HEK293 (cell line): Measurements from ENCODE around the gene CFAP90.

Experiments
- CTCF ChIA-PET: fragments of 350-600 bp; formaldehyde crosslinking; extraction: SDS; loops from one replicate; lab custom pipeline; 2021; ENCODE audit warnings: antibody characterized with exemption; lab: Yijun Ruan, JAX
- POLR2A ChIA-PET: fragments of 300-600 bp; formaldehyde crosslinking; extraction: SDS; loops from one replicate; lab custom pipeline; 2020; ENCODE audit warnings: antibody characterized with exemption, inconsistent platforms; lab: Yijun Ruan, JAX
- H3K27ac ChIP-seq: fragments of 200-500 bp; sonication (Bioruptor generic); 2 replicates; pipeline ENCODE4 v1.5.1; 2014; ENCODE audit warnings: low read depth, low read length, control low read depth, inconsistent platforms; ENCODE audit errors: extremely low read depth
- H3K36me3 ChIP-seq, 2 experiments: fragments of 200-500 bp in 1 of 2; sonication (Bioruptor generic) in 1 of 2; 1 replicate in 1 of 2; 2 replicates in 1 of 2; pipeline ENCODE4 v1.5.1; 2014 to 2017; ENCODE audit warnings: inconsistent platforms in 2 of 2, low read length in 2 of 2; ENCODE audit not compliant: control insufficient read depth in 2 of 2, insufficient read depth in 1 of 2
- H3K4me1 ChIP-seq: fragments of 200-500 bp; sonication (Bioruptor generic); 2 replicates; pipeline ENCODE4 v1.5.1; 2014; ENCODE audit warnings: mild to moderate bottlenecking, low read length, inconsistent platforms; ENCODE audit not compliant: control insufficient read depth, insufficient read depth
- H3K4me3 ChIP-seq: 2 replicates; pipeline ENCODE4 v1.5.1; 2011; ENCODE audit warnings: low read depth, mild to moderate bottlenecking, control low read depth, low read length, moderate library complexity
- H3K9me3 ChIP-seq: fragments of 200-500 bp; sonication (Bioruptor generic); 2 replicates; pipeline ENCODE4 v1.5.1; 2014; ENCODE audit warnings: low read depth, low read length, inconsistent platforms; ENCODE audit not compliant: control insufficient read depth, insufficient read depth
- EGR2 ChIP-seq: fragments of 450-650 bp; formaldehyde crosslinking; IDR thresholded peaks from 2 replicates; pipeline ENCODE4 v1.5.1; 2016; ENCODE audit warnings: low read depth, missing biosample characterization, missing genetic modification characterization
- INSM2 ChIP-seq: fragments of 450-650 bp; formaldehyde crosslinking; IDR thresholded peaks from 2 replicates; pipeline ENCODE4 v1.5.1; 2016; ENCODE audit warnings: missing biosample characterization, missing genetic modification characterization
- KLF10 ChIP-seq: fragments of 450-650 bp; IDR thresholded peaks from 2 replicates; pipeline ENCODE4 v1.5.1; 2018; ENCODE audit warnings: missing biosample characterization, mild to moderate bottlenecking, missing genetic modification characterization
- KLF16 ChIP-seq: fragments of 450-650 bp; formaldehyde crosslinking; IDR thresholded peaks from 2 replicates; pipeline ENCODE4 v1.5.1; 2017; ENCODE audit warnings: missing biosample characterization, missing genetic modification characterization
- KLF17 ChIP-seq: fragments of 450-650 bp; formaldehyde crosslinking; IDR thresholded peaks from 2 replicates; pipeline ENCODE4 v1.5.1; 2016; ENCODE audit warnings: missing biosample characterization, missing genetic modification characterization
- OVOL3 ChIP-seq: fragments of 450-650 bp; formaldehyde crosslinking; IDR thresholded peaks from 2 replicates; pipeline ENCODE4 v1.5.1; 2016; ENCODE audit warnings: missing biosample characterization, missing genetic modification characterization
- SCRT2 ChIP-seq: fragments of 450-650 bp; formaldehyde crosslinking; IDR thresholded peaks from 2 replicates; pipeline ENCODE4 v1.5.1; 2016; ENCODE audit warnings: missing biosample characterization, missing genetic modification characterization
- ZFP3 ChIP-seq: fragments of 450-650 bp; formaldehyde crosslinking; IDR thresholded peaks from 2 replicates; pipeline ENCODE4 v1.5.1; 2016; ENCODE audit warnings: low read depth, missing biosample characterization, missing genetic modification characterization
- ZNF140 ChIP-seq: fragments of 450-650 bp; formaldehyde crosslinking; IDR thresholded peaks from 2 replicates; pipeline ENCODE4 v1.5.1; 2016; ENCODE audit warnings: missing biosample characterization, missing genetic modification characterization
- ZNF146 ChIP-seq: fragments of 450-650 bp; formaldehyde crosslinking; IDR thresholded peaks from 2 replicates; pipeline ENCODE4 v1.5.1; 2016; ENCODE audit warnings: missing biosample characterization, missing genetic modification characterization
- ZNF157 ChIP-seq: fragments of 450-650 bp; formaldehyde crosslinking; IDR thresholded peaks from 2 replicates; pipeline ENCODE4 v1.5.1; 2016; ENCODE audit warnings: missing biosample characterization, missing genetic modification characterization
- ZNF2 ChIP-seq: fragments of 450-650 bp; formaldehyde crosslinking; IDR thresholded peaks from 2 replicates; pipeline ENCODE4 v1.5.1; 2016; ENCODE audit warnings: missing biosample characterization, missing genetic modification characterization
- ZNF366 ChIP-seq: fragments of 450-650 bp; formaldehyde crosslinking; conservative IDR thresholded peaks from 2 replicates; pipeline ENCODE4 v1.5.1; 2016; ENCODE audit warnings: missing biosample characterization, missing genetic modification characterization
- ZNF48 ChIP-seq: fragments of 450-650 bp; formaldehyde crosslinking; IDR thresholded peaks from 2 replicates; pipeline ENCODE4 v1.5.1; 2016; ENCODE audit warnings: missing biosample characterization, missing genetic modification characterization
- ZNF488 ChIP-seq: fragments of 450-650 bp; formaldehyde crosslinking; IDR thresholded peaks from 2 replicates; pipeline ENCODE4 v1.5.1; 2016; ENCODE audit warnings: missing biosample characterization, missing genetic modification characterization
- ZNF513 ChIP-seq: fragments of 450-650 bp; IDR thresholded peaks from 2 replicates; pipeline ENCODE4 v1.5.1; 2018; ENCODE audit warnings: missing biosample characterization, missing genetic modification characterization
- ZNF514 ChIP-seq: fragments of 450-650 bp; formaldehyde crosslinking; IDR thresholded peaks from 2 replicates; pipeline ENCODE4 v1.5.1; 2016; ENCODE audit warnings: missing biosample characterization, missing genetic modification characterization
- ZNF530 ChIP-seq: fragments of 450-650 bp; formaldehyde crosslinking; IDR thresholded peaks from 2 replicates; pipeline ENCODE4 v1.5.1; 2016; ENCODE audit warnings: low read depth, missing biosample characterization, missing genetic modification characterization
- ZNF555 ChIP-seq: fragments of 450-650 bp; formaldehyde crosslinking; conservative IDR thresholded peaks from 2 replicates; pipeline ENCODE4 v1.5.1; 2017; ENCODE audit warnings: missing biosample characterization, mild to moderate bottlenecking, missing genetic modification characterization, inconsistent platforms
- ZNF561 ChIP-seq: fragments of 450-650 bp; IDR thresholded peaks from 2 replicates; pipeline ENCODE4 v1.5.1; 2018; ENCODE audit warnings: missing biosample characterization, missing genetic modification characterization, borderline replicate concordance
- ZNF571 ChIP-seq: fragments of 450-650 bp; formaldehyde crosslinking; IDR thresholded peaks from 2 replicates; pipeline ENCODE4 v1.5.0; 2017; ENCODE audit warnings: missing biosample characterization, missing genetic modification characterization
- ZNF600 ChIP-seq: fragments of 450-650 bp; formaldehyde crosslinking; IDR thresholded peaks from 2 replicates; pipeline ENCODE4 v1.5.1; 2016; ENCODE audit warnings: missing biosample characterization, missing genetic modification characterization
- ZNF624 ChIP-seq: fragments of 450-650 bp; formaldehyde crosslinking; IDR thresholded peaks from 2 replicates; pipeline ENCODE4 v1.5.1; 2017; ENCODE audit warnings: missing biosample characterization, missing genetic modification characterization
- ZNF645 ChIP-seq: fragments of 450-650 bp; formaldehyde crosslinking; IDR thresholded peaks from 2 replicates; pipeline ENCODE4; 2016; ENCODE audit warnings: missing biosample characterization, missing genetic modification characterization

Gene CFAP90

GRCh38 chr5:7857926-7858632 is 7.1 kb upstream of the CFAP90 start:
- Histone ChIP-seq H3K27ac (no peak overlapping the region), H3K9me3 (no peaks in the 10 kb centered on the region; the same call in 1 of the 2 replicates), H3K4me1 (no peaks in the 10 kb centered on the region; the same call in 1 of the 2 replicates), H3K4me3 (no peak overlapping the region), H3K36me3 (peaks cover 43 to 44% of the 10 kb centered on the region in 2 experiments)
- CTCF ChIA-PET: interaction anchor here (0.6 to 4.2 kb wide), 18 partner anchors 9 to 1077 kb away, joined by 3 to 29 read pairs (median 4); partner anchors contain the start of genes FASTKD3 and MTRR
- TF ChIP-seq ZNF555 (tag by site-specific recombination) (no peak), OVOL3 (tag by site-specific recombination) (no peak), SCRT2 (no peak), ZNF488 (tag by site-specific recombination) (no peak), EGR2 (tag by site-specific recombination) (no peak), ZNF513 (tag by site-specific recombination) (no peak), ZNF645 (tag by site-specific recombination) (no peak), KLF16 (tag by site-specific recombination) (no peak), INSM2 (tag by site-specific recombination) (no peak), ZNF146 (no peak), ZNF366 (tag by site-specific recombination) (no peak)
- POLR2A ChIA-PET: interaction anchor here (3.4 kb wide), 1 partner anchor 11 kb away, joined by 22 read pairs; the partner anchor contains the start of genes FASTKD3 and MTRR

GRCh38 chr5:7857361-7857760 is 6.4 kb upstream of the CFAP90 start:
- no peaks in the 10 kb centered on the region; the same call in 1 of the 2 replicates for H3K9me3 ChIP-seq
- TF ChIP-seq ZNF571 (tag by site-specific recombination) (no peak), ZNF157 (tag by site-specific recombination) (no peak), ZNF2 (tag by site-specific recombination) (no peak), KLF10 (tag by site-specific recombination) (no peak), ZFP3 (tag by site-specific recombination) (no peak), ZNF561 (tag by site-specific recombination) (no peak), ZNF600 (tag by site-specific recombination) (no peak), KLF16 (tag by site-specific recombination) (no peak), ZNF530 (tag by site-specific recombination) (no peak), KLF17 (tag by site-specific recombination) (no peak), ZNF140 (tag by site-specific recombination) (no peak), ZNF514 (tag by site-specific recombination) (no peak), ZNF48 (tag by site-specific recombination) (no peak), ZNF624 (tag by site-specific recombination) (no peak)
- CTCF ChIA-PET: interaction anchor here (0.7 to 4.2 kb wide), 19 partner anchors 8 to 1077 kb away, joined by 3 to 29 read pairs (median 4); partner anchors contain the start of genes FASTKD3 and MTRR
- H3K4me1 ChIP-seq: no peaks in the 10 kb centered on the region; the same call in 1 of the 2 replicates
- no peak overlapping the region for H3K27ac ChIP-seq
- no peak overlapping the region for H3K4me3 ChIP-seq
- POLR2A ChIA-PET: interaction anchor here (3.4 kb wide), 1 partner anchor 12 kb away, joined by 22 read pairs; the partner anchor contains the start of genes FASTKD3 and MTRR
- peaks cover 36 to 37% of the 10 kb centered on the region in 2 experiments for H3K36me3 ChIP-seq
